NB4 (cell line): ENCODE results near the gene CPA5.

Experiments
- POLR2A ChIP-seq: IDR thresholded peaks from 2 replicates; pipeline ENCODE4 v1.6.1; 2011; ENCODE audit warnings: mild to moderate bottlenecking; ENCODE audit not compliant: insufficient read length; ENCODE audit errors: extremely low read depth
- TF ChIP-seq, protein P1 (sequence below): IDR thresholded peaks from one replicate; pipeline ENCODE4 v1.5.1; 2012; ENCODE audit warnings: low read depth, low read length

DNA sequence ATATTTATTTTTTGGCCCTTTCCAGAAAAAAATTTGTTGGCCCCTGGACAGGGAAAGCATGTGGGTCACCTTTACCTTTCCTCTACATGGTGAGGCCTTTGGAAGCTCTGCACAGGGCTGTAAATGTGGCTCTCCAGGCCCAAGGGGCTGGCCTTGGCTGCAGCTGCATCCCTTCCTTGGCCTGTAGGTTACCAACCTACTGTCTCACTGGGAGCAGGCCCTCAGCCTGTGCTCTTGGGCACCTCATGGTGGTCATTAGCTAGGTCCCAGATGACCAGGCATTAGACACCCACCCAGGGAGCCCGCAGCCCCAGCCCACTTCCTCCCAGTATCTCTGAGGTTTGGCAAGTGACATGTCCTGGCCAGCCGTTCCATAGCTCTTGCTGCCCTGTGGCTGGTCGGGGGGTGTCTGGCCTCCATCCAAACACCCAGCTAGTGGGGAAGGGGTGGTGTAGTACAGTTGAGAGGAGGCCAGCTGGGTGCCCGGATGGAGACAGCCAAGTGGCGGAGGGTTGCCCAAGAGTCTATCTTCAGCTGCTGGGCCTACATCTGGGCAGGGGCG, 7.1 kb upstream of the CPA5 start:
- TF ChIP-seq, protein P1, sequence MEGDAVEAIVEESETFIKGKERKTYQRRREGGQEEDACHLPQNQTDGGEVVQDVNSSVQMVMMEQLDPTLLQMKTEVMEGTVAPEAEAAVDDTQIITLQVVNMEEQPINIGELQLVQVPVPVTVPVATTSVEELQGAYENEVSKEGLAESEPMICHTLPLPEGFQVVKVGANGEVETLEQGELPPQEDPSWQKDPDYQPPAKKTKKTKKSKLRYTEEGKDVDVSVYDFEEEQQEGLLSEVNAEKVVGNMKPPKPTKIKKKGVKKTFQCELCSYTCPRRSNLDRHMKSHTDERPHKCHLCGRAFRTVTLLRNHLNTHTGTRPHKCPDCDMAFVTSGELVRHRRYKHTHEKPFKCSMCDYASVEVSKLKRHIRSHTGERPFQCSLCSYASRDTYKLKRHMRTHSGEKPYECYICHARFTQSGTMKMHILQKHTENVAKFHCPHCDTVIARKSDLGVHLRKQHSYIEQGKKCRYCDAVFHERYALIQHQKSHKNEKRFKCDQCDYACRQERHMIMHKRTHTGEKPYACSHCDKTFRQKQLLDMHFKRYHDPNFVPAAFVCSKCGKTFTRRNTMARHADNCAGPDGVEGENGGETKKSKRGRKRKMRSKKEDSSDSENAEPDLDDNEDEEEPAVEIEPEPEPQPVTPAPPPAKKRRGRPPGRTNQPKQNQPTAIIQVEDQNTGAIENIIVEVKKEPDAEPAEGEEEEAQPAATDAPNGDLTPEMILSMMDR, result no peak
- no peak for TF ChIP-seq POLR2A
